ENCODE data around the gene TMBIM6.
A peak's percentile ranks its signal among the peaks of the same experiment; 100 is the strongest.

Gene TMBIM6

GRCh38 chr12:49750996-49751393 lies 9.6 kb downstream of the TMBIM6 start:
- TF ChIP-seq, protein P1, sequence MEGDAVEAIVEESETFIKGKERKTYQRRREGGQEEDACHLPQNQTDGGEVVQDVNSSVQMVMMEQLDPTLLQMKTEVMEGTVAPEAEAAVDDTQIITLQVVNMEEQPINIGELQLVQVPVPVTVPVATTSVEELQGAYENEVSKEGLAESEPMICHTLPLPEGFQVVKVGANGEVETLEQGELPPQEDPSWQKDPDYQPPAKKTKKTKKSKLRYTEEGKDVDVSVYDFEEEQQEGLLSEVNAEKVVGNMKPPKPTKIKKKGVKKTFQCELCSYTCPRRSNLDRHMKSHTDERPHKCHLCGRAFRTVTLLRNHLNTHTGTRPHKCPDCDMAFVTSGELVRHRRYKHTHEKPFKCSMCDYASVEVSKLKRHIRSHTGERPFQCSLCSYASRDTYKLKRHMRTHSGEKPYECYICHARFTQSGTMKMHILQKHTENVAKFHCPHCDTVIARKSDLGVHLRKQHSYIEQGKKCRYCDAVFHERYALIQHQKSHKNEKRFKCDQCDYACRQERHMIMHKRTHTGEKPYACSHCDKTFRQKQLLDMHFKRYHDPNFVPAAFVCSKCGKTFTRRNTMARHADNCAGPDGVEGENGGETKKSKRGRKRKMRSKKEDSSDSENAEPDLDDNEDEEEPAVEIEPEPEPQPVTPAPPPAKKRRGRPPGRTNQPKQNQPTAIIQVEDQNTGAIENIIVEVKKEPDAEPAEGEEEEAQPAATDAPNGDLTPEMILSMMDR (IDR thresholded peaks at IDR 0.05; ENCODE audit: insufficient read depth, low read length, poor library complexity, severe bottlenecking) = no peak
- Histone ChIP-seq H3K4me3 (replicated peaks; ENCODE audit: low read depth, low read length) (no peak overlapping the region), H3K27me3 (replicated peaks; ENCODE audit: control insufficient read depth, insufficient read depth, low read length) (no peaks in the 10 kb centered on the region), H3K36me3 (ENCODE audit: control insufficient read depth, insufficient read depth, low read length) (peaks cover 7% of the 10 kb centered on the region)
- DNase-seq (ENCODE audit: extremely low read depth, insufficient read length) = no peak

DNA sequence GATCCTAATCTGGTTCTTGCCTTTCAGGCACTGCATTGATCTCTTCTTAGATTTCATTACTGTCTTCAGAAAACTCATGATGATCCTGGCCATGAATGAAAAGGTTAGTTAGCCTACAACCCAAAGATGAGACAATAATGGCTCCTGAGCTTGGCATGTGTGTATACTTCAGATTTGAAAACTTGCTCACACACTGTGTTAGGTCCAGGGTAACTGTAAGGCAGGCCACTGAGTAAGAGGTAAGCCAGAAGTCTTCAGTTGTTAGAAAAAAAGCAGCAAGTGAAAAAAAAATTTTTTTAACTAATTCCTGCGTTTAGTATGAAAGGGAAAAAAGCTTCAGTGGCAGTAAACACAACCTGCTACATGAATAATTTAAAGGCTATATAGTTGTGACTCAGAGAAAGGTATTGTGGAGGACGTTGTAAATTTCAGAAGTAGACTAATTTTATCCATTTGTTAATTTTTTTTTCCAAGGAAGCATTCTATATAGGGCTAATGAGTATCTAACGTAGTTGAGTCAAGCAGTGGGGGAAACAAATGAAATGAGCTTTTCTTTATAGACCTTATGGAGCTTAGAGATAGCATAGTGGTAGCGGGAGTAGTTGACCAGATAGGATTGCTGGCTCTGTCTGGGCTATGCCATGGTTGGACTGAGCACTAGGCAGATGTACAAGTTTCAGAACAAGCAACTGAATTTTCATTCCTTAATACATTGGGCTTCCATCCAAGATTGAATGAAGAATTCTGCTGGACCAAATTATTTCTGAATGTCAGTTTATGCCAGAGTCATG lies 20.5 kb downstream of the TMBIM6 start:
- no peak overlapping the region for H3K4me3 ChIP-seq (replicated peaks; ENCODE audit: low read depth, low read length)
- TF ChIP-seq, protein P1 (IDR thresholded peaks at IDR 0.05; ENCODE audit: insufficient read depth, low read length, poor library complexity, severe bottlenecking) = no peak
- peaks cover 42% of the 10 kb centered on the region for H3K36me3 ChIP-seq (ENCODE audit: control insufficient read depth, insufficient read depth, low read length)
- no peaks in the 10 kb centered on the region for H3K27me3 ChIP-seq (replicated peaks; ENCODE audit: control insufficient read depth, insufficient read depth, low read length)
- DNase-seq (ENCODE audit: extremely low read depth, insufficient read length) = no peak

DNA sequence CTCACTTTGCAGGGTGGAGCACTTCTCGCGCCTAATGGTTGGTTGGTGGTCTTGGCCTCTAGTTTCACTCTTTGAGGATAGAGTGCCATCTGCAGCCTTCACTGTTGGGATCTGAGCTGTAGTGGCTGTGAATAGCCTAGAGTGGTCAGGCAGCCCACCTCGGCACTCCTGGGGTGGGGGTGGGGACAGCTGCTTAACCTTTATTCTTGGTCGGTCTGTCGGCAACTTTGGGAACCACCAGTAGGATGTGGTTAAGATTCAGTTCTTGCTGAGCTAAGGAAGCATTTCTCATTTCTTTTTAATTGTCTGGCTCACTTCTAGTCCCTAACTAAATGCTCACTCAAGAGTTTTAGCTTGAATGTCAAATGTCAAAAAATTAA lies 21.1 kb downstream of the TMBIM6 start:
- Histone ChIP-seq H3K27me3 (replicated peaks; ENCODE audit: control insufficient read depth, insufficient read depth, low read length) (no peaks in the 10 kb centered on the region), H3K4me3 (replicated peaks; ENCODE audit: low read depth, low read length) (no peak overlapping the region), H3K36me3 (ENCODE audit: control insufficient read depth, insufficient read depth, low read length) (peaks cover 40% of the 10 kb centered on the region)
- TF ChIP-seq, protein P1 (IDR thresholded peaks at IDR 0.05; ENCODE audit: insufficient read depth, low read length, poor library complexity, severe bottlenecking) = no peak
- peak; percentile 21 for DNase-seq (ENCODE audit: extremely low read depth, insufficient read length)

- Histone ChIP-seq H3K4me3 (replicated peaks; ENCODE audit: low read depth, low read length) (no peak overlapping the region), H3K27me3 (replicated peaks; ENCODE audit: control insufficient read depth, insufficient read depth, low read length) (no peaks in the 10 kb centered on the region), H3K36me3 (ENCODE audit: control insufficient read depth, insufficient read depth, low read length) (peaks cover 38% of the 10 kb centered on the region)
- TF ChIP-seq, protein P1 (IDR thresholded peaks at IDR 0.05; ENCODE audit: insufficient read depth, low read length, poor library complexity, severe bottlenecking) = peak; percentile 88
- DNase-seq (ENCODE audit: extremely low read depth, insufficient read length) = peak; percentile 36
Observed at GRCh38 chr12:49763006-49763591, 21.7 kb downstream of the TMBIM6 start.

- TF ChIP-seq, protein P1 (IDR thresholded peaks at IDR 0.05; ENCODE audit: insufficient read depth, low read length, poor library complexity, severe bottlenecking) = no peak
- no peaks in the 10 kb centered on the region for H3K27me3 ChIP-seq (replicated peaks; ENCODE audit: control insufficient read depth, insufficient read depth, low read length)
- no peak overlapping the region for H3K4me3 ChIP-seq (replicated peaks; ENCODE audit: low read depth, low read length)
- DNase-seq (ENCODE audit: extremely low read depth, insufficient read length) = no peak
- peaks cover 30% of the 10 kb centered on the region for H3K36me3 ChIP-seq (ENCODE audit: control insufficient read depth, insufficient read depth, low read length)
Observed at GRCh38 chr12:49764126-49764525, 22.8 kb downstream of the TMBIM6 start.
